NT2/D1 (cell line): ENCODE results near the gene MORN1.

Experiments
- DNase-seq: peaks from one replicate; pipeline ENCODE4 v3.0.0-alpha.2; 2011; ENCODE audit warnings: low read depth, low spot score
- H3K27me3 ChIP-seq: 2 replicates; pipeline ENCODE4 v1.6.0; 2011; ENCODE audit warnings: mild to moderate bottlenecking; ENCODE audit not compliant: insufficient read length, insufficient read depth
- H3K36me3 ChIP-seq: 2 replicates; pipeline ENCODE4 v1.6.1; 2011; ENCODE audit warnings: mild to moderate bottlenecking, low read length, mixed read lengths; ENCODE audit not compliant: insufficient read depth, insufficient read length
- H3K4me1 ChIP-seq: 2 replicates; pipeline ENCODE4 v1.5.1; 2011; ENCODE audit not compliant: insufficient read depth, insufficient read length
- H3K4me3 ChIP-seq: 2 replicates; pipeline ENCODE4 v1.5.1; 2011; ENCODE audit warnings: low read depth; ENCODE audit not compliant: insufficient read length
- H3K9ac ChIP-seq: 2 replicates; pipeline ENCODE4 v1.6.0; 2011; ENCODE audit warnings: low read depth; ENCODE audit not compliant: insufficient read length
- H3K9me3 ChIP-seq: 2 replicates; pipeline ENCODE4 v1.5.1; 2011; ENCODE audit warnings: mild to moderate bottlenecking, low read length; ENCODE audit not compliant: insufficient read depth
- SUZ12 ChIP-seq: IDR thresholded peaks from 2 replicates; pipeline ENCODE4 v1.6.1; 2011; ENCODE audit not compliant: insufficient read length, insufficient read depth; ENCODE audit errors: extremely low read depth
- YY1 ChIP-seq: IDR thresholded peaks from 2 replicates; pipeline ENCODE4 v1.6.1; 2011; ENCODE audit not compliant: insufficient read length, insufficient read depth
- ZNF274 ChIP-seq: IDR thresholded peaks from 2 replicates; pipeline ENCODE4 v1.6.1; 2011; ENCODE audit warnings: mild to moderate bottlenecking, low read depth, low read length

Gene MORN1

GRCh38 chr1:2378956-2379732 lies 12.2 kb downstream of the MORN1 start:
- Histone ChIP-seq H3K4me3 (no peak overlapping the region), H3K9me3 (no peaks in the 10 kb centered on the region), H3K4me1 (peaks cover 6% of the 10 kb centered on the region), H3K27me3 (no peaks in the 10 kb centered on the region), H3K9ac (no peak overlapping the region), H3K36me3 (peaks cover 2% of the 10 kb centered on the region)
- no peak for DNase-seq
- TF ChIP-seq SUZ12 = no peak

GRCh38 chr1:2378441-2378851 lies 12.9 kb downstream of the MORN1 start:
- TF ChIP-seq SUZ12 (no peak), YY1 (no peak), ZNF274 (no peak)
- Histone ChIP-seq H3K27me3 (no peaks in the 10 kb centered on the region), H3K9me3 (no peaks in the 10 kb centered on the region), H3K9ac (no peak overlapping the region), H3K36me3 (no peaks in the 10 kb centered on the region), H3K4me1 (peaks cover 3% of the 10 kb centered on the region), H3K4me3 (no peak overlapping the region)
- DNase-seq = no peak

GRCh38 chr1:2377751-2378440 lies 13.5 kb downstream of the MORN1 start:
- H3K4me1 ChIP-seq = peaks cover 3% of the 10 kb centered on the region
- H3K9me3 ChIP-seq = no peaks in the 10 kb centered on the region
- TF ChIP-seq YY1 = no peak
- TF ChIP-seq SUZ12 = no peak
- TF ChIP-seq ZNF274 = no peak
- H3K4me3 ChIP-seq = no peak overlapping the region
- H3K27me3 ChIP-seq = no peaks in the 10 kb centered on the region
- H3K36me3 ChIP-seq = no peaks in the 10 kb centered on the region
- DNase-seq = no peak
- no peak overlapping the region for H3K9ac ChIP-seq

GRCh38 chr1:2376931-2377672 lies 14.3 kb downstream of the MORN1 start:
- Histone ChIP-seq H3K27me3 (no peaks in the 10 kb centered on the region), H3K9me3 (no peaks in the 10 kb centered on the region), H3K4me3 (no peak overlapping the region), H3K9ac (no peak overlapping the region), H3K4me1 (peaks cover 3% of the 10 kb centered on the region), H3K36me3 (no peaks in the 10 kb centered on the region)
- TF ChIP-seq YY1 (no peak), ZNF274 (no peak), SUZ12 (no peak)
- no peak for DNase-seq

GRCh38 chr1:2376261-2376741 lies 15.1 kb downstream of the MORN1 start:
- H3K4me3 ChIP-seq = no peak overlapping the region
- no peak overlapping the region for H3K9ac ChIP-seq
- H3K27me3 ChIP-seq = no peaks in the 10 kb centered on the region
- no peaks in the 10 kb centered on the region for H3K4me1 ChIP-seq
- no peak for DNase-seq
- no peaks in the 10 kb centered on the region for H3K36me3 ChIP-seq
- no peaks in the 10 kb centered on the region for H3K9me3 ChIP-seq
- TF ChIP-seq SUZ12 (no peak), ZNF274 (no peak), YY1 (no peak)

GRCh38 chr1:2375923-2376260 lies 15.5 kb downstream of the MORN1 start:
- no peak for DNase-seq
- no peaks in the 10 kb centered on the region for H3K4me1 ChIP-seq
- no peaks in the 10 kb centered on the region for H3K9me3 ChIP-seq
- TF ChIP-seq ZNF274 (no peak), SUZ12 (no peak), YY1 (no peak)
- H3K36me3 ChIP-seq = no peaks in the 10 kb centered on the region
- H3K27me3 ChIP-seq = no peaks in the 10 kb centered on the region
- H3K9ac ChIP-seq = no peak overlapping the region
- H3K4me3 ChIP-seq = no peak overlapping the region

- no peaks in the 10 kb centered on the region for H3K27me3 ChIP-seq
- H3K4me1 ChIP-seq = no peaks in the 10 kb centered on the region
- H3K9me3 ChIP-seq = no peaks in the 10 kb centered on the region
- no peak overlapping the region for H3K9ac ChIP-seq
- H3K4me3 ChIP-seq = no peak overlapping the region
- no peak for DNase-seq
- no peaks in the 10 kb centered on the region for H3K36me3 ChIP-seq
- TF ChIP-seq SUZ12 = no peak
- TF ChIP-seq YY1 = no peak
- no peak for TF ChIP-seq ZNF274
Measured at GRCh38 chr1:2375246-2375922, 16.0 kb downstream of the MORN1 start.
